K562 (cell line): ENCODE data around the gene GDF9. TPM values are rescaled to one million over a fixed set of nuclear protein-coding genes. Genes with fewer than 3 reads are reported as not detected.

Experiments
- ATF4 ChIP-seq: fragments of 450-650 bp; formaldehyde crosslinking; IDR thresholded peaks from 2 replicates; pipeline ENCODE4 v1.4.0; 2022; ENCODE audit warnings: mild to moderate bottlenecking, moderate library complexity
- BHLHE40 ChIP-seq: IDR thresholded peaks from 2 replicates; pipeline ENCODE4 v1.6.1; 2011; ENCODE audit warnings: low read length, improper control_type of control experiment
- CBX5 ChIP-seq: IDR thresholded peaks from 2 replicates; pipeline ENCODE4 v1.6.1; 2014; ENCODE audit warnings: low read depth, borderline replicate concordance
- CREB5 ChIP-seq: fragments of 250-450 bp; sonication (Bioruptor Pico); IDR thresholded peaks from 2 replicates; pipeline ENCODE4 v1.5.0; 2020; ENCODE audit warnings: mild to moderate bottlenecking
- ELF4 ChIP-seq: fragments of 450-650 bp; formaldehyde crosslinking; IDR thresholded peaks from 2 replicates; pipeline ENCODE4 v1.4.0; 2022; ENCODE audit warnings: missing genetic modification characterization
- EWSR1 ChIP-seq: fragments of 450-650 bp; IDR thresholded peaks from 2 replicates; pipeline ENCODE4 v1.6.1; 2018; ENCODE audit warnings: borderline replicate concordance, mild to moderate bottlenecking, low read depth, moderate library complexity; ENCODE audit not compliant: partially characterized antibody
- EZH2 ChIP-seq: IDR thresholded peaks from 2 replicates; pipeline ENCODE4 v1.6.1; 2012; ENCODE audit warnings: low read depth, mild to moderate bottlenecking, inconsistent platforms, low read length, borderline replicate concordance
- HCFC1 ChIP-seq: IDR thresholded peaks from 2 replicates; pipeline ENCODE4 v1.6.1; 2012; ENCODE audit warnings: low read depth, low read length, improper control_type of control experiment
- IRF1 ChIP-seq: sonication (generic); formaldehyde crosslinking; IDR thresholded peaks from 2 replicates; pipeline ENCODE4 v1.8.0; 2022; ENCODE audit warnings: missing genetic modification reagents, mild to moderate bottlenecking, borderline replicate concordance
- MYNN ChIP-seq, 2 experiments: sonication (generic); formaldehyde crosslinking in 1 of 2; IDR thresholded peaks; 2 replicates each; pipeline versions ENCODE4 v1.5.0 to v1.6.1; 2016 to 2020; ENCODE audit warnings: antibody characterized with exemption in 1 of 2, missing genetic modification reagents in 1 of 2
- OTX1 ChIP-seq: fragments of 450-650 bp; formaldehyde crosslinking; IDR thresholded peaks from 2 replicates; pipeline ENCODE4 v1.4.0; 2022; ENCODE audit warnings: mild to moderate bottlenecking
- PHB ChIP-seq: fragments of 250-450 bp; sonication (Bioruptor Pico); IDR thresholded peaks from 2 replicates; pipeline ENCODE4 v1.5.0; 2021
- PHB2 ChIP-seq: fragments of 450-650 bp; IDR thresholded peaks from 2 replicates; pipeline ENCODE4 v1.6.1; 2017; ENCODE audit warnings: low read depth
- PKNOX1 ChIP-seq: fragments of 450-650 bp; IDR thresholded peaks from 2 replicates; pipeline ENCODE4 v1.6.1; 2016
- SETDB1 ChIP-seq: IDR thresholded peaks from one replicate; pipeline ENCODE4 v1.6.1; 2012; ENCODE audit warnings: low read length, control low read depth, inconsistent platforms
- SMAD4 ChIP-seq: fragments of 250-450 bp; sonication (Bioruptor Pico); conservative IDR thresholded peaks from 2 replicates; pipeline ENCODE4 v1.8.0; 2021; ENCODE audit warnings: inconsistent platforms, mild to moderate bottlenecking, moderate library complexity
- SRSF1 ChIP-seq: fragments of 200-400 bp; formaldehyde crosslinking; IDR thresholded peaks from 2 replicates; pipeline ENCODE4 v1.6.1; 2017; ENCODE audit warnings: mild to moderate bottlenecking, low read depth, low read length, moderate library complexity
- THRB ChIP-seq: fragments of 450-650 bp; formaldehyde crosslinking; conservative IDR thresholded peaks from 2 replicates; pipeline ENCODE4 v1.4.0; 2022; ENCODE audit warnings: mild to moderate bottlenecking, missing genetic modification characterization
- ZBTB7A ChIP-seq: IDR thresholded peaks from 2 replicates; pipeline ENCODE4 v1.6.1; 2011; ENCODE audit warnings: low read depth, mild to moderate bottlenecking, low read length, moderate library complexity, borderline replicate concordance; ENCODE audit not compliant: control insufficient read depth
- ZKSCAN3 ChIP-seq: fragments of 250-450 bp; sonication (Bioruptor Pico); IDR thresholded peaks from 2 replicates; pipeline ENCODE4 v1.4.0; 2020
- ZNF655 ChIP-seq: fragments of 250-450 bp; sonication (Bioruptor Pico); IDR thresholded peaks from 2 replicates; pipeline ENCODE4 v1.5.0; 2021
- ZNF668 ChIP-seq: fragments of 250-450 bp; sonication (Bioruptor Pico); IDR thresholded peaks from 2 replicates; pipeline ENCODE4 v1.8.0; 2022; ENCODE audit warnings: mild to moderate bottlenecking, inconsistent platforms
- ZNF780A ChIP-seq: fragments of 250-450 bp; sonication (Bioruptor Pico); IDR thresholded peaks from 2 replicates; pipeline ENCODE4 v1.5.0; 2021; ENCODE audit warnings: mild to moderate bottlenecking
- polyA plus RNA-seq, 8 experiments: library from polyadenylated mRNA; depleted of rRNA in 4 of 8; stranded (reverse) in 5 of 8; unstranded in 3 of 8; fragments of >200 nt; fragmentation: Nextera tagmentation in 2 of 8; fragmentation: Illumina TruSeq in 1 of 8; extraction: Ambion mirVana in 2 of 8; extraction: Trizol in 1 of 8; gene quantifications; 2 replicates each; pipeline versions ENCODE4 v1.2.1 to v1.2.3, GENCODE V29; 2011 to 2014; ENCODE audit warnings: inconsistent platforms in 1 of 8, missing spikeins in 1 of 8
- total RNA-seq, 7 experiments: library from RNA; depleted of rRNA in 6 of 7; stranded (reverse); fragments of >200 nt in 6 of 7; fragmentation: Illumina TruSeq in 2 of 7; extraction: Trizol in 2 of 7; gene quantifications; 2 replicates each; pipeline versions ENCODE4 v1.2.1 to v1.2.3, GENCODE V29; 2011 to 2021; ENCODE audit warnings: low replicate concordance in 1 of 7

The GDF9 gene
- total and polyA plus RNA-seq, 9 of the 15 experiments (the other 6 are each of a cell fraction or from before 2014, with no cell fraction given), result 0.10 to 0.70 (median 0.20) TPM; not detected in 1

GRCh38 chr5:132830436-132831094, 35.7 kb downstream of the GDF9 start, which contains the start of gene SHROOM1 (continued):
- TF ChIP-seq THRB (0 out of 2 replicates have a peak, but pooled peaks have one; percentile 44), EZH2 (no peak), PKNOX1 (no peak), ZBTB7A (no peak), CREB5 (CRISPR knock-in tag) (no peak), ZKSCAN3 (CRISPR knock-in tag) (no peak), ZNF655 (CRISPR knock-in tag) (no peak), EWSR1 (no peak), ATF4 (CRISPR knock-in tag) (0 out of 2 replicates have a peak, but pooled peaks have one; percentile 43), IRF1 (CRISPR knock-in tag) (no peak), ZNF668 (CRISPR knock-in tag) (no peak), SETDB1 (no peak), OTX1 (no peak), CBX5 (0 out of 2 replicates have a peak, but pooled peaks have one; percentile 31), PHB (CRISPR knock-in tag) (no peak), PHB2 (no peak), ZNF780A (CRISPR knock-in tag) (no peak), SRSF1 (no peak), HCFC1 (no peak; the same call in 1 of the 2 replicates), SMAD4 (CRISPR knock-in tag) (peak; percentile 81), BHLHE40 (peak; percentile 44; the same call in 1 of the 2 replicates), ELF4 (CRISPR knock-in tag) (no peak), MYNN (IDR thresholded peaks at IDR 0.05) (no peak), MYNN (CRISPR knock-in tag; IDR thresholded peaks at IDR 0.05) (no peak)
